T-helper 1 cell treated with Interleukin-12 subunit alpha and Interleukin-12 subunit beta and Interleukin-4 antibody, amounts not matched to agents 30 μg/mL and 1 μg/mL, for 36 hours (primary cell): ENCODE data around the gene RGMA.

Experiments used
- H3K27ac Mint-ChIP-seq: one replicate; pipeline ENCODE4 v1.8.0; 2021; ENCODE audit warnings: mild to moderate bottlenecking, mixed read lengths
- H3K27me3 Mint-ChIP-seq: one replicate; pipeline ENCODE4 v1.8.0; 2021; ENCODE audit warnings: low read depth, mixed read lengths
- H3K36me3 Mint-ChIP-seq: one replicate; pipeline ENCODE4 v1.8.0; 2021; ENCODE audit warnings: low read depth, mixed read lengths
- H3K4me1 Mint-ChIP-seq: one replicate; pipeline ENCODE4 v1.8.0; 2021; ENCODE audit warnings: low read depth, mixed read lengths
- H3K4me3 Mint-ChIP-seq: one replicate; pipeline ENCODE4 v1.8.0; 2021; ENCODE audit warnings: mild to moderate bottlenecking, moderate library complexity, mixed read lengths
- H3K9me3 Mint-ChIP-seq: one replicate; pipeline ENCODE4 v1.8.0; 2021; ENCODE audit warnings: mixed read lengths

The RGMA gene

GRCh38 chr15:93111451-93111850 lies 22.4 kb upstream of the RGMA start:
- Mint-ChIP-seq H3K4me3 (no peak overlapping the region), H3K27ac (no peak overlapping the region), H3K4me1 (no peaks in the 10 kb centered on the region), H3K36me3 (no peaks in the 10 kb centered on the region), H3K9me3 (no peaks in the 10 kb centered on the region), H3K27me3 (peaks cover 44% of the 10 kb centered on the region)

- H3K4me1 Mint-ChIP-seq = no peaks in the 10 kb centered on the region
- H3K9me3 Mint-ChIP-seq = no peaks in the 10 kb centered on the region
- no peak overlapping the region for H3K27ac Mint-ChIP-seq
- H3K4me3 Mint-ChIP-seq = no peak overlapping the region
- H3K27me3 Mint-ChIP-seq = peaks cover 44% of the 10 kb centered on the region
- H3K36me3 Mint-ChIP-seq = no peaks in the 10 kb centered on the region
Observed at GRCh38 chr15:93110502-93111040, 21.6 kb upstream of the RGMA start.

GRCh38 chr15:93109336-93110102 lies 20.5 kb upstream of the RGMA start:
- Mint-ChIP-seq H3K36me3 (no peaks in the 10 kb centered on the region), H3K4me3 (no peak overlapping the region), H3K27ac (no peak overlapping the region), H3K9me3 (no peaks in the 10 kb centered on the region), H3K4me1 (no peaks in the 10 kb centered on the region), H3K27me3 (peaks cover 46% of the 10 kb centered on the region)

- H3K36me3 Mint-ChIP-seq = no peaks in the 10 kb centered on the region
- no peak overlapping the region for H3K4me3 Mint-ChIP-seq
- H3K9me3 Mint-ChIP-seq = no peaks in the 10 kb centered on the region
- H3K4me1 Mint-ChIP-seq = no peaks in the 10 kb centered on the region
- peaks cover 51% of the 10 kb centered on the region for H3K27me3 Mint-ChIP-seq
- H3K27ac Mint-ChIP-seq = no peak overlapping the region
Observed at GRCh38 chr15:93107646-93108045, 18.6 kb upstream of the RGMA start.

GRCh38 chr15:93105485-93105884 lies 16.5 kb upstream of the RGMA start:
- no peak overlapping the region for H3K27ac Mint-ChIP-seq
- H3K4me3 Mint-ChIP-seq = no peak overlapping the region
- no peaks in the 10 kb centered on the region for H3K4me1 Mint-ChIP-seq
- H3K27me3 Mint-ChIP-seq = peaks cover 43% of the 10 kb centered on the region
- no peaks in the 10 kb centered on the region for H3K9me3 Mint-ChIP-seq
- H3K36me3 Mint-ChIP-seq = no peaks in the 10 kb centered on the region

- no peak overlapping the region for H3K27ac Mint-ChIP-seq
- H3K4me3 Mint-ChIP-seq = no peak overlapping the region
- H3K27me3 Mint-ChIP-seq = peaks cover 35% of the 10 kb centered on the region
- no peaks in the 10 kb centered on the region for H3K36me3 Mint-ChIP-seq
- no peaks in the 10 kb centered on the region for H3K9me3 Mint-ChIP-seq
- H3K4me1 Mint-ChIP-seq = no peaks in the 10 kb centered on the region
Observed at GRCh38 chr15:93103823-93104222, 14.8 kb upstream of the RGMA start.

GRCh38 chr15:93102211-93102610 lies 13.2 kb upstream of the RGMA start:
- Mint-ChIP-seq H3K27ac (no peak overlapping the region), H3K9me3 (no peaks in the 10 kb centered on the region), H3K4me1 (no peaks in the 10 kb centered on the region), H3K4me3 (no peak overlapping the region), H3K36me3 (no peaks in the 10 kb centered on the region), H3K27me3 (peaks cover 22% of the 10 kb centered on the region)

- Mint-ChIP-seq H3K9me3 (no peaks in the 10 kb centered on the region), H3K27ac (no peak overlapping the region), H3K4me3 (no peak overlapping the region), H3K36me3 (no peaks in the 10 kb centered on the region), H3K27me3 (peaks cover 24% of the 10 kb centered on the region), H3K4me1 (peaks cover 2% of the 10 kb centered on the region)
Observed at GRCh38 chr15:93093765-93094164, 4.8 kb upstream of the RGMA start.

GRCh38 chr15:93091465-93091864 lies 2.5 kb upstream of the RGMA start:
- H3K4me1 Mint-ChIP-seq = peaks cover 7% of the 10 kb centered on the region
- H3K27ac Mint-ChIP-seq = no peak overlapping the region
- peaks cover 46% of the 10 kb centered on the region for H3K27me3 Mint-ChIP-seq
- H3K9me3 Mint-ChIP-seq = no peaks in the 10 kb centered on the region
- H3K4me3 Mint-ChIP-seq = no peak overlapping the region
- no peaks in the 10 kb centered on the region for H3K36me3 Mint-ChIP-seq

GRCh38 chr15:93089727-93090305 lies 805 bp upstream of the RGMA start:
- H3K27ac Mint-ChIP-seq = no peak overlapping the region
- no peaks in the 10 kb centered on the region for H3K9me3 Mint-ChIP-seq
- no peaks in the 10 kb centered on the region for H3K36me3 Mint-ChIP-seq
- H3K4me1 Mint-ChIP-seq = peaks cover 7% of the 10 kb centered on the region
- H3K27me3 Mint-ChIP-seq = peaks cover 61% of the 10 kb centered on the region
- H3K4me3 Mint-ChIP-seq = peak overlapping the region; percentile 53

GRCh38 chr15:93088200-93088980 lies 621 bp downstream of the RGMA start:
- H3K27me3 Mint-ChIP-seq = peaks cover 69% of the 10 kb centered on the region
- H3K36me3 Mint-ChIP-seq = no peaks in the 10 kb centered on the region
- H3K27ac Mint-ChIP-seq = peak overlapping the region; percentile 6
- H3K9me3 Mint-ChIP-seq = no peaks in the 10 kb centered on the region
- H3K4me3 Mint-ChIP-seq = peak overlapping the region; percentile 75
- H3K4me1 Mint-ChIP-seq = peaks cover 7% of the 10 kb centered on the region

- Mint-ChIP-seq H3K4me1 (peaks cover 7% of the 10 kb centered on the region), H3K36me3 (no peaks in the 10 kb centered on the region), H3K27me3 (peaks cover 72% of the 10 kb centered on the region), H3K4me3 (peak overlapping the region; percentile 75), H3K27ac (peak overlapping the region; percentile 6), H3K9me3 (no peaks in the 10 kb centered on the region)
Observed at GRCh38 chr15:93087825-93088199, 1.2 kb downstream of the RGMA start.

- Mint-ChIP-seq H3K9me3 (no peaks in the 10 kb centered on the region), H3K4me1 (peaks cover 7% of the 10 kb centered on the region), H3K36me3 (no peaks in the 10 kb centered on the region), H3K27me3 (peaks cover 79% of the 10 kb centered on the region), H3K27ac (no peak overlapping the region), H3K4me3 (no peak overlapping the region)
Observed at GRCh38 chr15:93086791-93087190, 2.2 kb downstream of the RGMA start.

- Mint-ChIP-seq H3K27me3 (peaks cover 76% of the 10 kb centered on the region), H3K36me3 (no peaks in the 10 kb centered on the region)
Observed at GRCh38 chr15:93085692-93086091, 3.3 kb downstream of the RGMA start.

GRCh38 chr15:93082861-93083260 lies 6.2 kb downstream of the RGMA start:
- H3K27ac Mint-ChIP-seq = no peak overlapping the region
- peaks cover 2% of the 10 kb centered on the region for H3K4me1 Mint-ChIP-seq
- no peaks in the 10 kb centered on the region for H3K9me3 Mint-ChIP-seq
- no peaks in the 10 kb centered on the region for H3K36me3 Mint-ChIP-seq
- H3K27me3 Mint-ChIP-seq = peaks cover 73% of the 10 kb centered on the region
- H3K4me3 Mint-ChIP-seq = no peak overlapping the region

More at GRCh38 chr15:93085692-93086091, 3.3 kb downstream of the RGMA start:
- no peaks in the 10 kb centered on the region for H3K9me3 Mint-ChIP-seq
- H3K4me3 Mint-ChIP-seq = no peak overlapping the region
- H3K27ac Mint-ChIP-seq = no peak overlapping the region
- H3K4me1 Mint-ChIP-seq = peaks cover 7% of the 10 kb centered on the region
